H1 (cell line): ENCODE measurements around the gene STX11. TPM values are rescaled to one million over a fixed set of nuclear protein-coding genes. Genes with fewer than 3 reads are reported as not detected.

Experiments used
- CTCF ChIA-PET: fragments of 300-600 bp; sonication (Branson Sonifier 250); formaldehyde crosslinking; loops from one replicate; lab custom pipeline; 2021; ENCODE audit not compliant: partially characterized antibody; lab: Charles Lee
- POLR2A ChIA-PET: fragments of 300-600 bp; sonication (Branson Sonifier 250); formaldehyde crosslinking; loops from one replicate; lab custom pipeline; 2021; ENCODE audit warnings: inconsistent platforms; ENCODE audit not compliant: partially characterized antibody; lab: Charles Lee
- DNase-seq, 2 experiments: peaks; one replicate each; pipeline versions ENCODE4 v3.0.0 to v3.0.0-alpha.2; 2010 to 2022; ENCODE audit warnings: low spot score in 2 of 2, low read depth in 1 of 2, mixed read lengths in 1 of 2
- FAIRE-seq: peaks from 2 replicates; lab custom pipeline; 2011; peaks lifted over from hg19 to GRCh38; lab: Jason Lieb, UNC
- H2AFZ ChIP-seq: 2 replicates; pipeline ENCODE4 v1.8.1; 2012; ENCODE audit warnings: low read length, inconsistent platforms
- H2AK5ac ChIP-seq: 2 replicates; pipeline ENCODE4 v1.6.1; 2013; ENCODE audit warnings: low read depth, low read length
- H2BK120ac ChIP-seq: replicated peaks from 2 replicates; pipeline ENCODE3; 2013; ENCODE audit warnings: low read depth, low read length, inconsistent platforms
- H2BK12ac ChIP-seq: 2 replicates; pipeline ENCODE4 v1.6.1; 2013; ENCODE audit warnings: low read depth, low read length
- H2BK15ac ChIP-seq: 2 replicates; pipeline ENCODE4 v1.6.1; 2013; ENCODE audit warnings: low read length
- H2BK20ac ChIP-seq: 2 replicates; pipeline ENCODE4 v1.6.1; 2013; ENCODE audit warnings: low read length
- H2BK5ac ChIP-seq: 2 replicates; pipeline ENCODE4 v1.6.1; 2013; ENCODE audit warnings: low read depth, low read length
- H3K14ac ChIP-seq: 2 replicates; pipeline ENCODE4 v1.6.1; 2013; ENCODE audit warnings: inconsistent platforms; ENCODE audit not compliant: insufficient read length
- H3K18ac ChIP-seq: 2 replicates; pipeline ENCODE4 v1.6.1; 2013; ENCODE audit warnings: low read length; ENCODE audit errors: extremely low read depth
- H3K23ac ChIP-seq: 2 replicates; pipeline ENCODE4 v1.6.1; 2013; ENCODE audit warnings: inconsistent platforms; ENCODE audit not compliant: insufficient read length
- H3K23me2 ChIP-seq: 2 replicates; pipeline ENCODE4 v1.6.1; 2013; ENCODE audit warnings: low read depth, low read length
- H3K27ac ChIP-seq: 2 replicates; pipeline ENCODE4 v1.6.1; 2011; ENCODE audit warnings: low read depth, low read length, inconsistent platforms
- H3K27me3 ChIP-seq, 4 experiments: replicated peaks in 1 of 4; 1 replicate in 1 of 4; 2 replicates in 3 of 4; pipeline versions ENCODE4 v1.6.1 to v1.8.1; 2011 to 2013; ENCODE audit warnings: low read length in 3 of 4, mild to moderate bottlenecking in 3 of 4, inconsistent platforms in 2 of 4, mixed read lengths in 2 of 4, moderate library complexity in 1 of 4; ENCODE audit not compliant: control insufficient read depth in 3 of 4, insufficient read depth in 3 of 4; ENCODE audit errors: extremely low read depth in 1 of 4
- H3K36me3 ChIP-seq, 4 experiments: 2 replicates each; pipeline versions ENCODE4 v1.6.1 to v1.8.1; 2011 to 2013; ENCODE audit warnings: mild to moderate bottlenecking in 4 of 4, low read length in 3 of 4, moderate library complexity in 2 of 4, control low read depth in 1 of 4, inconsistent platforms in 1 of 4; ENCODE audit not compliant: insufficient read depth in 4 of 4, control insufficient read depth in 2 of 4
- H3K4ac ChIP-seq: replicated peaks from 2 replicates; pipeline ENCODE3; 2013; ENCODE audit warnings: low read length, low read depth, mixed read lengths, inconsistent platforms; ENCODE audit not compliant: insufficient read length
- H3K4me1 ChIP-seq, 4 experiments: replicated peaks in 1 of 4; 1 replicate in 1 of 4; 2 replicates in 3 of 4; pipeline versions ENCODE4 v1.6.1 to v1.8.1; 2011 to 2013; ENCODE audit warnings: low read length in 3 of 4, inconsistent platforms in 2 of 4, mixed read lengths in 1 of 4; ENCODE audit not compliant: insufficient read depth in 4 of 4, control insufficient read depth in 3 of 4
- H3K4me2 ChIP-seq, 2 experiments: 2 replicates each; pipeline versions ENCODE4 v1.6.1 to v1.8.1; 2011 to 2013; ENCODE audit warnings: low read depth in 2 of 2, low read length in 2 of 2, control low read depth in 1 of 2, inconsistent platforms in 1 of 2, mild to moderate bottlenecking in 1 of 2; ENCODE audit not compliant: insufficient read depth in 1 of 2
- H3K4me3 ChIP-seq, 4 experiments: fragments of 200-600, 300-600 bp in 1 of 4; sonication (generic), shearing (Covaris generic), sonication (Bioruptor Twin) in 1 of 4; 2 replicates each; pipeline versions ENCODE4 v1.5.1 to v1.8.1; 2011 to 2016; ENCODE audit warnings: low read length in 4 of 4, low read depth in 3 of 4, control low read depth in 2 of 4, inconsistent platforms in 2 of 4, mild to moderate bottlenecking in 2 of 4, mixed read lengths in 1 of 4, moderate library complexity in 1 of 4; ENCODE audit not compliant: insufficient read depth in 2 of 4; ENCODE audit errors: extremely low read depth in 1 of 4
- H3K56ac ChIP-seq: replicated peaks from 2 replicates; pipeline ENCODE3; 2013; ENCODE audit warnings: low read depth, mild to moderate bottlenecking, mixed read lengths, low read length, inconsistent platforms; ENCODE audit not compliant: insufficient read length
- H3K79me1 ChIP-seq: 2 replicates; pipeline ENCODE4 v1.6.1; 2013; ENCODE audit warnings: low read depth, low read length, control low read depth
- H3K79me2 ChIP-seq, 2 experiments: 2 replicates each; pipeline versions ENCODE4 v1.6.1 to v1.8.1; 2012 to 2013; ENCODE audit warnings: low read length in 2 of 2, mild to moderate bottlenecking in 2 of 2, inconsistent platforms in 1 of 2; ENCODE audit not compliant: insufficient read depth in 2 of 2, control insufficient read depth in 1 of 2
- H3K9ac ChIP-seq, 4 experiments: replicated peaks in 1 of 4; 1 replicate in 1 of 4; 2 replicates in 3 of 4; pipeline versions ENCODE4 v1.6.1 to v1.8.1; 2011 to 2013; ENCODE audit warnings: low read depth in 3 of 4, low read length in 3 of 4, control low read depth in 2 of 4, mild to moderate bottlenecking in 2 of 4, moderate library complexity in 2 of 4, inconsistent platforms in 1 of 4; ENCODE audit errors: extremely low read depth in 1 of 4
- H3K9me3 ChIP-seq, 2 experiments: 2 replicates each; pipeline versions ENCODE4 v1.6.1 to v1.8.1; 2012 to 2013; ENCODE audit warnings: mild to moderate bottlenecking in 2 of 2, moderate library complexity in 2 of 2, control low read depth in 1 of 2, inconsistent platforms in 1 of 2, low read depth in 1 of 2, low read length in 1 of 2, mixed read lengths in 1 of 2; ENCODE audit not compliant: insufficient read depth in 2 of 2
- H4K20me1 ChIP-seq, 2 experiments: replicated peaks in 1 of 2; 2 replicates each; pipeline versions ENCODE3 to v1.8.1; 2011 to 2013; ENCODE audit warnings: inconsistent platforms in 2 of 2, low read length in 2 of 2, mild to moderate bottlenecking in 1 of 2; ENCODE audit not compliant: insufficient read depth in 2 of 2, control insufficient read depth in 1 of 2
- H4K5ac ChIP-seq: 2 replicates; pipeline ENCODE4 v1.6.1; 2013; ENCODE audit warnings: low read length, low read depth, mixed read lengths, inconsistent platforms; ENCODE audit not compliant: insufficient read length
- H4K8ac ChIP-seq: 2 replicates; pipeline ENCODE4 v1.8.0; 2013; ENCODE audit warnings: mild to moderate bottlenecking, moderate library complexity, low read length, inconsistent platforms; ENCODE audit not compliant: insufficient read depth; ENCODE audit errors: extremely low read depth
- H4K91ac ChIP-seq: replicated peaks from 2 replicates; pipeline ENCODE3; 2013; ENCODE audit warnings: low read length, mixed read lengths, inconsistent platforms; ENCODE audit not compliant: insufficient read length
- TAF1 ChIP-seq: IDR thresholded peaks from 2 replicates; pipeline ENCODE4 v1.6.1; 2011; ENCODE audit warnings: mild to moderate bottlenecking, low read depth, low read length
- WGBS, 2 experiments: shearing (Covaris generic) in 1 of 2; methylation state at CpG; one replicate each; pipeline versions ENCODE4 v1.1.6 to v1.1.7; 2013 to 2015; ENCODE audit warnings: low lambda C conversion rate in 2 of 2, mixed read lengths in 2 of 2, inconsistent platforms in 1 of 2, low coverage in 1 of 2, missing lambda C conversion rate in 1 of 2; ENCODE audit not compliant: insufficient replicate concordance in 2 of 2, insufficient coverage in 1 of 2, insufficient read length in 1 of 2; ENCODE audit errors: extremely low coverage in 1 of 2, missing lambda C conversion rate in 1 of 2; 5-methylcytosine and 5-hydroxymethylcytosine counted together
- polyA plus RNA-seq, 7 experiments: library from polyadenylated mRNA; depleted of rRNA in 3 of 7; stranded (reverse) in 5 of 7; unstranded in 2 of 7; fragments of >200 nt in 5 of 7; fragments of 200-250 nt in 2 of 7; gene quantifications; 1 replicate in 5 of 7; 2 replicates in 1 of 7; 4 replicates in 1 of 7; pipeline versions ENCODE4 v1.2.1 to v1.2.3, GENCODE V29; 2011 to 2013; ENCODE audit warnings: missing spikeins in 2 of 7, mixed read lengths in 2 of 7
- total RNA-seq: library from RNA; stranded (reverse); fragmentation: NEBNext Ultra II Directional; extraction: Animal tissue kit (Norgen Biotek cat#: 25700); gene quantifications from 2 replicates; pipeline ENCODE4 v1.2.1, GENCODE V29; 2021
- TF ChIP-seq, protein P1 (sequence below): IDR thresholded peaks from 2 replicates; pipeline ENCODE4 v1.6.1; 2012; ENCODE audit warnings: inconsistent platforms

The STX11 gene
- total and polyA plus RNA-seq, 2 of the 8 experiments (the other 6 are each of a cell fraction or from before 2014, with no cell fraction given) = 0.15 to 0.34 TPM

DNA sequence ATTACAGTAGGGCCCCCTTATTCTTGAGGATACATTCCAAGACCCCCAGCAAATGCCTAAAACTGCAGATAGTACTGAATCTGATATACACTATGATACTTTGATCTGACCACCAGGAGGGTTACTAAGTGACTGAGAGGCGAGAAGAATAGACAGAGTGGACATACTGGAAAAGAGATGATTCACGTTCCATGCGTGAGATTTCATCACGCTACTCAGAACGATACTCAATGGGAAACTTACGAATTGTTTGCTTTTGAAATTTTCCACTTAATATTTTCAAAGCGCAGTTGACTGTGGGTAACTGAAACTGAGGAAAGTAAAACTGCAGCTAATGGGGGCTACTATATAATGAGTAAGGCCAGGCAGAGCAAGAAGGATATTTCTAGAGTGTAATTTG lies 60.8 kb downstream of the STX11 start:
- no peaks in the 10 kb centered on the region for H3K9me3 ChIP-seq
- no peaks in the 10 kb centered on the region for H3K79me2 ChIP-seq
- H3K27ac ChIP-seq = no peak overlapping the region
- H3K23ac ChIP-seq = no peak overlapping the region
- POLR2A ChIA-PET = no interaction called here
- H3K9ac ChIP-seq = no peak overlapping the region
- no peak overlapping the region for H3K4me3 ChIP-seq
- H2BK15ac ChIP-seq = no peak overlapping the region
- no peak overlapping the region for H2BK5ac ChIP-seq
- H3K23me2 ChIP-seq = peaks cover 4% of the 10 kb centered on the region
- TF ChIP-seq, protein P1, sequence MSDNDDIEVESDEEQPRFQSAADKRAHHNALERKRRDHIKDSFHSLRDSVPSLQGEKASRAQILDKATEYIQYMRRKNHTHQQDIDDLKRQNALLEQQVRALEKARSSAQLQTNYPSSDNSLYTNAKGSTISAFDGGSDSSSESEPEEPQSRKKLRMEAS = no peak
- no peak for TF ChIP-seq TAF1
- TF ChIP-seq, all 59 proteins: peak for 0
- Histone ChIP-seq H3K36me3 (no peaks in the 10 kb centered on the region), H2BK12ac (no peak overlapping the region), H3K27me3 (no peaks in the 10 kb centered on the region; a peak in 1 of 7 replicates), H3K79me1 (no peaks in the 10 kb centered on the region), H2AK5ac (no peak overlapping the region), H4K5ac (no peak overlapping the region), H2BK120ac (no peak overlapping the region), H2BK20ac (no peak overlapping the region), H2AFZ (no peak overlapping the region), H4K8ac (no peak overlapping the region), H3K4ac (no peak overlapping the region), H4K20me1 (no peaks in the 10 kb centered on the region), H3K18ac (no peak overlapping the region), H3K14ac (no peak overlapping the region), H3K56ac (no peak overlapping the region), H3K4me1 (peaks cover 2 to 9% (median 7%) of the 10 kb centered on the region in 4 experiments; a peak in 6 of 7 replicates), H3K4me2 (no peak overlapping the region), H4K91ac (no peak overlapping the region)
- no peak for FAIRE-seq
- no peak for DNase-seq
- WGBS, 2 experiments = 90% methylated on average over 7 of the region's 7 CpGs; no CpG with 5 or more reads in 1 of the 2 experiments
- CTCF ChIA-PET = interaction anchor here (0.8 to 1.7 kb wide), 3 partner anchors 8 to 194 kb away, joined by 3 to 6 read pairs (median 4); no protein-coding TSS in a partner anchor
